Tibial nerve (tissue), 4 donors: ENCODE data around the gene DSEL. TPM values are rescaled to one million over a fixed set of nuclear protein-coding genes. Genes with fewer than 3 reads are reported as not detected.

ENCODE experiments used
- DNase-seq, 2 donors: peaks; one replicate each; pipeline ENCODE4 v3.0.0-alpha.2; 2019; ENCODE audit warnings: low spot score in 2 of 2
- H3K27ac ChIP-seq, 4 donors: fragments of 200-600 bp; sonication (generic) in 3 of 4; one replicate each; pipeline ENCODE4 v1.5.1; 2017 to 2019; ENCODE audit warnings: mild to moderate bottlenecking in 1 of 4
- H3K27me3 ChIP-seq, 2 donors: fragments of 200-600 bp; sonication (generic) in 1 of 2; one replicate each; pipeline versions ENCODE4 v1.5.1 to v1.6.0; 2017 to 2019
- H3K36me3 ChIP-seq, 3 donors: fragments of 200-600 bp; sonication (generic); one replicate each; pipeline ENCODE4 v1.5.1; 2018 to 2019
- H3K4me1 ChIP-seq, 4 donors: fragments of 200-600 bp; sonication (generic) in 3 of 4; one replicate each; pipeline ENCODE4 v1.5.1; 2017 to 2019
- H3K4me3 ChIP-seq, 4 donors: fragments of 200-600 bp; sonication (generic) in 3 of 4; one replicate each; pipeline ENCODE4 v1.5.1; 2017 to 2019; ENCODE audit warnings: mild to moderate bottlenecking in 1 of 4, moderate library complexity in 1 of 4
- H3K9me3 ChIP-seq, 4 donors: fragments of 200-600 bp; sonication (generic) in 3 of 4; one replicate each; pipeline ENCODE4 v1.5.1; 2017 to 2019
- EP300 ChIP-seq, 2 donors: sonication (generic); formaldehyde crosslinking; IDR thresholded peaks; one replicate each; pipeline ENCODE4 v1.6.1; 2017; ENCODE audit warnings: antibody characterized with exemption in 2 of 2, mild to moderate bottlenecking in 1 of 2
- POLR2A ChIP-seq, 2 donors: fragments of 450-650 bp; IDR thresholded peaks; one replicate each; pipeline ENCODE4 v1.6.1; 2017; ENCODE audit warnings: antibody characterized with exemption in 2 of 2, mild to moderate bottlenecking in 2 of 2, moderate library complexity in 2 of 2
- WGBS, 2 donors: methylation state at CpG; one replicate each; pipeline ENCODE4 v1.1.5; 2018; 5-methylcytosine and 5-hydroxymethylcytosine counted together
- total RNA-seq, 4 donors: library from RNA; depleted of rRNA; stranded (reverse); fragments of >200 nt; gene quantifications; one replicate each; pipeline ENCODE4 v1.1.0, GENCODE V29; 2016
- TF ChIP-seq, protein P1 (sequence below), 5 experiments: fragments of 200-600 bp in 3 of 5; fragments of 450-650 bp in 2 of 5; sonication (generic) in 3 of 5; IDR thresholded peaks; one replicate each; pipeline ENCODE4 v1.5.1; 2016 to 2019; ENCODE audit warnings: antibody characterized with exemption in 5 of 5, mild to moderate bottlenecking in 3 of 5, moderate library complexity in 2 of 5

DSEL gene
- total RNA-seq, 4 donors from 2014 or later = 13.4 to 19.6 (median 16.9) TPM

DNA sequence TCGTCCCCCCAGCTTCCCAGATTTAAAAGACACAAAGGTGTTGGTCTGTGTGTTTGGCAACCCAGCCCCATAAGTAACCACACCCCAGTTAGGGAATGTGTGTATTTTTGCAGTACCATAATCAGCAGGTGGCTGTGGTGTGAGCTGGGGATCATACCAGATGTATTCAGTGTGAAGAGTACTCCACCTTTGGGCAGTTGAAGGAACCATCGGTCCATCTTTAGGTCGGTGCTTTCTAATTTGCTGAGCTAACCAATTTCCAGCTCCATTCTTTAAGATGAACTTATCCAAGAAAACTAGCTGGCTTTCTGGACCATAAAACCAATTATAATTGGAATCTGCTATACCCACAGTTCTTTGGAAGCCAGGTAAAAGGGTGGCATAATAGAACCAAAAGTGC, 3.2 kb downstream of the DSEL start:
- no peak overlapping the region for H3K4me3 ChIP-seq
- H3K4me1 ChIP-seq = peaks cover 4 to 24% (median 8%) of the 10 kb centered on the region in 4 donors
- no peak for DNase-seq
- WGBS, 2 donors = 86 to 93% methylated on average over 3 of the region's 3 CpGs
- no peak overlapping the region for H3K27ac ChIP-seq
- peaks cover 0 to 6% (median 0%) of the 10 kb centered on the region in 3 donors for H3K36me3 ChIP-seq
- no peaks in the 10 kb centered on the region for H3K27me3 ChIP-seq
- no peaks in the 10 kb centered on the region for H3K9me3 ChIP-seq
- no peak for TF ChIP-seq POLR2A (IDR thresholded peaks at IDR 0.05)
- no peak for TF ChIP-seq EP300 (IDR thresholded peaks at IDR 0.05)
- TF ChIP-seq, protein P1, sequence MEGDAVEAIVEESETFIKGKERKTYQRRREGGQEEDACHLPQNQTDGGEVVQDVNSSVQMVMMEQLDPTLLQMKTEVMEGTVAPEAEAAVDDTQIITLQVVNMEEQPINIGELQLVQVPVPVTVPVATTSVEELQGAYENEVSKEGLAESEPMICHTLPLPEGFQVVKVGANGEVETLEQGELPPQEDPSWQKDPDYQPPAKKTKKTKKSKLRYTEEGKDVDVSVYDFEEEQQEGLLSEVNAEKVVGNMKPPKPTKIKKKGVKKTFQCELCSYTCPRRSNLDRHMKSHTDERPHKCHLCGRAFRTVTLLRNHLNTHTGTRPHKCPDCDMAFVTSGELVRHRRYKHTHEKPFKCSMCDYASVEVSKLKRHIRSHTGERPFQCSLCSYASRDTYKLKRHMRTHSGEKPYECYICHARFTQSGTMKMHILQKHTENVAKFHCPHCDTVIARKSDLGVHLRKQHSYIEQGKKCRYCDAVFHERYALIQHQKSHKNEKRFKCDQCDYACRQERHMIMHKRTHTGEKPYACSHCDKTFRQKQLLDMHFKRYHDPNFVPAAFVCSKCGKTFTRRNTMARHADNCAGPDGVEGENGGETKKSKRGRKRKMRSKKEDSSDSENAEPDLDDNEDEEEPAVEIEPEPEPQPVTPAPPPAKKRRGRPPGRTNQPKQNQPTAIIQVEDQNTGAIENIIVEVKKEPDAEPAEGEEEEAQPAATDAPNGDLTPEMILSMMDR (IDR thresholded peaks at IDR 0.05) = no peak

DNA sequence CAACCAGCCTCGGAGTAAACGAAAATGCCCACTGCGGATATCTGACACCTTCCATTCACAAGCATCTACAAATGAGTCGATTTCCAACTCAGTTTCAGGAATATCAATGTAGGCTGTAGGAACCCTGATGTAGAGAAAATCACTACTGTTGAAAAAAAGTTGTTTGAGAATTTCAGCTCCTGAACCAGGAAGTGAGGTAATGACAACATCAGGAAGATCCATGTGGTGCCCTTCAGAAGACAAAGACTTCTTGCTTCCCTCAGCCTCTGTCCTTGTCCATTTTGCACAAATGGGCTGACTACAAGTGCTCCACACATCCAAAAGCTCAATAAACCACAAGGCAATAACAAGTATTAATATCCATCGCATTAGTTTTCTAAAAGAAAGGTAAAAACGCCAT, 4.7 kb downstream of the DSEL start:
- TF ChIP-seq EP300 (IDR thresholded peaks at IDR 0.05) = no peak
- TF ChIP-seq POLR2A (IDR thresholded peaks at IDR 0.05) = no peak
- TF ChIP-seq, protein P1 (IDR thresholded peaks at IDR 0.05) = no peak
- no peak overlapping the region for H3K27ac ChIP-seq
- no peak for DNase-seq
- no peak overlapping the region for H3K4me3 ChIP-seq
- H3K9me3 ChIP-seq = no peaks in the 10 kb centered on the region
- H3K27me3 ChIP-seq = no peaks in the 10 kb centered on the region
- peaks cover 0 to 6% (median 0%) of the 10 kb centered on the region in 3 donors for H3K36me3 ChIP-seq
- 97 to 98% methylated on average over 6 of the region's 6 CpGs for WGBS, 2 donors
- H3K4me1 ChIP-seq = peaks cover 0 to 13% (median 0%) of the 10 kb centered on the region in 4 donors

DNA sequence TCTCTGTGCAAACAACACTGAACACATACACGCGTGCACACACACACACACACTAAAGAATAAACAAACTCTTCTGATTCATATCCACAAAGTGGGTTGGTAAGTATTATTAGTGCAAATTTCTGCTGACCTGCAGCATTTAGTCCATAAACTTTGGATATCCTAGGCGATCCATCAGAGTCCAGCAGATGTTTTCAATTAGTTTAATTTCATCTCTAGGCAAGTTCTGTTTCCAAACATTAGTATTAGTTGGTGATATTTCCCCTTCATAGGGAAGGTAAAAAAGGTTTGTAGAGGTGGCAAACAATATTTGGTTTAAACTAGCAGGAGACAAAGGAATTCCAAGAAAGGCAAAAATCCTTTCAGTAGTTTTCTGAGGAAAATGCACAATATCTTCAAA, 5.7 kb downstream of the DSEL start:
- Histone ChIP-seq H3K36me3 (peaks cover 0 to 6% (median 0%) of the 10 kb centered on the region in 3 donors), H3K27me3 (no peaks in the 10 kb centered on the region), H3K4me1 (peaks cover 0 to 13% (median 0%) of the 10 kb centered on the region in 4 donors), H3K4me3 (no peak overlapping the region), H3K27ac (no peak overlapping the region), H3K9me3 (no peaks in the 10 kb centered on the region)
- TF ChIP-seq POLR2A (IDR thresholded peaks at IDR 0.05) = no peak
- TF ChIP-seq, protein P1 (IDR thresholded peaks at IDR 0.05) = no peak
- no peak for TF ChIP-seq EP300 (IDR thresholded peaks at IDR 0.05)
- no peak for DNase-seq
- WGBS, 2 donors = 62 to 68% methylated on average over 3 of the region's 3 CpGs

DNA sequence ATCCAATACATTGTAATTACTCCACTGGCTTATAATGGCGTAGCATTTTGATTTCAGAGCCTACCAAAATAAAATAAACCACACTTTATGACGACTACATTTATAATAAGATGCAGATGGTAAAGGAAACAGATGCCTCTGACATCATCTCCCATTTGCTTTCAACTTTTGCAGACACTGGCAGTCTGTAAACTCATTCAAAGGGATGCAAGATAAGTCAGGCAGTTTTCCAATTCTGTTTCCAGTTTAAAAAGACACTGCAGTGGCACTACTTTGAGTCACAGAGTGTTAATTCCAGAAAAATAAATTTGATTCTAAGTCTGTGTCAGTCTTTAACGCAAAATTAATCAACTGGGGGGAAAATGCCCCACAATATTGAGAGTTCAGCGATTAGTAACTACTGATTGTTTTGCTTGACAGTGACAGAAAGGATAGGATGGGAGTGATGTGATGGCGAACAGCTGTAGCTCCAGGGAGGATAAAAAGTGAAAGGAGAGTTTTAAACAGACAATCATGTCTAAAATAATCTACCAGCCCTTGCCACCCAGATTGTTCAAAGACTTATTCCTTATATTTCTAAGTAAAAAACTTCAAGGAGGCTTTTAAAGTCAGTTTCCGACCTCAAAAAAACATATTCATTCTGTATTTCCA, 6.7 kb downstream of the DSEL start:
- peaks cover 0 to 6% (median 0%) of the 10 kb centered on the region in 4 donors for H3K4me1 ChIP-seq
- DNase-seq = no peak
- H3K4me3 ChIP-seq = no peak overlapping the region
- H3K27me3 ChIP-seq = no peaks in the 10 kb centered on the region
- no peak for TF ChIP-seq EP300 (IDR thresholded peaks at IDR 0.05)
- no peak for TF ChIP-seq POLR2A (IDR thresholded peaks at IDR 0.05)
- TF ChIP-seq, protein P1 (IDR thresholded peaks at IDR 0.05) = no peak
- 72 to 74% methylated on average over 6 of the region's 6 CpGs for WGBS, 2 donors
- H3K27ac ChIP-seq = no peak overlapping the region
- peaks cover 0 to 6% (median 0%) of the 10 kb centered on the region in 3 donors for H3K36me3 ChIP-seq
- no peaks in the 10 kb centered on the region for H3K9me3 ChIP-seq

DNA sequence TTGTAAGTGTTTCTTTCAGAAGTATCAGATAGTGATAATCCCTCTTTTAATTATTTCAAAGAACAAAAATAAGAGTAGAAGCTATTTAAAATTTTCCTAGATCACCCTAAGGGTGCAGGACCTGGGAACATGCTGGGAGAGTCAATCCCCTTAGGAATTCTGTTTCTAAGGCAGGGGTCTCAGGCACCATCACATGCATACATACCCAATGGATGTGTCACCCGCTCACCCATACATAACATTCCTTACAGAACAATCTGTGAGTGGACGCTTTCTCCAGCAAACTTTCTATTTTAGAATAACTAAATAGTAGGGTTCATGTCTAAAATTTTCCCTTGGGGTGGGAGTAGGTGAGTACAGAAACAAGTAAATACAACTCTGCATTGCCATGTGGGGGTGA, 8.4 kb downstream of the DSEL start:
- WGBS, 2 donors = 82 to 90% methylated on average over 2 of the region's 2 CpGs
- Histone ChIP-seq H3K27me3 (no peaks in the 10 kb centered on the region), H3K4me3 (no peak overlapping the region), H3K27ac (no peak overlapping the region), H3K4me1 (no peaks in the 10 kb centered on the region), H3K36me3 (peaks cover 0 to under 1% (median 0%) of the 10 kb centered on the region in 3 donors), H3K9me3 (no peaks in the 10 kb centered on the region)
- no peak for DNase-seq
- TF ChIP-seq POLR2A (IDR thresholded peaks at IDR 0.05) (no peak), EP300 (IDR thresholded peaks at IDR 0.05) (no peak)
- TF ChIP-seq, protein P1 (IDR thresholded peaks at IDR 0.05) = no peak
